Ishikawa (cell line): Measurements from ENCODE around the gene SMAD1.

Source experiments
- CEBPB ChIP-seq: IDR thresholded peaks from 2 replicates; pipeline ENCODE4 v1.6.1; 2012
- CREB1 ChIP-seq: IDR thresholded peaks from 2 replicates; pipeline ENCODE4 v1.6.1; 2012; ENCODE audit warnings: low read depth
- EGR1 ChIP-seq: IDR thresholded peaks from 2 replicates; pipeline ENCODE4 v1.6.1; 2012
- EP300 ChIP-seq: IDR thresholded peaks from 2 replicates; pipeline ENCODE4 v1.6.1; 2012; ENCODE audit warnings: borderline replicate concordance
- FOXM1 ChIP-seq: IDR thresholded peaks from 2 replicates; pipeline ENCODE4 v1.6.1; 2012; ENCODE audit warnings: low read depth, borderline replicate concordance
- NFIC ChIP-seq: IDR thresholded peaks from 2 replicates; pipeline ENCODE4 v1.6.1; 2012
- RAD21 ChIP-seq: IDR thresholded peaks from 2 replicates; pipeline ENCODE4 v1.6.1; 2012; ENCODE audit warnings: low read depth
- TCF12 ChIP-seq: IDR thresholded peaks from 2 replicates; pipeline ENCODE4 v1.6.1; 2012; ENCODE audit warnings: low read depth
- TEAD4 ChIP-seq: IDR thresholded peaks from 2 replicates; pipeline ENCODE4 v1.6.1; 2012
- TF ChIP-seq, protein P1 (sequence below): IDR thresholded peaks from 2 replicates; pipeline ENCODE4 v1.6.1; 2012
- TF ChIP-seq, protein P2 (sequence below): IDR thresholded peaks from 2 replicates; pipeline ENCODE4 v1.6.1; 2012; ENCODE audit warnings: low read depth, mild to moderate bottlenecking

GRCh38 chr4:145525291-145525740 is 43.7 kb downstream of the SMAD1 start:
- TF ChIP-seq NFIC (no peak), RAD21 (no peak), EGR1 (no peak), CEBPB (no peak), EP300 (no peak), FOXM1 (no peak), TEAD4 (no peak), CREB1 (no peak), TCF12 (no peak)
- TF ChIP-seq, protein P1, sequence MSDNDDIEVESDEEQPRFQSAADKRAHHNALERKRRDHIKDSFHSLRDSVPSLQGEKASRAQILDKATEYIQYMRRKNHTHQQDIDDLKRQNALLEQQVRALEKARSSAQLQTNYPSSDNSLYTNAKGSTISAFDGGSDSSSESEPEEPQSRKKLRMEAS, result no peak
- TF ChIP-seq, protein P2, sequence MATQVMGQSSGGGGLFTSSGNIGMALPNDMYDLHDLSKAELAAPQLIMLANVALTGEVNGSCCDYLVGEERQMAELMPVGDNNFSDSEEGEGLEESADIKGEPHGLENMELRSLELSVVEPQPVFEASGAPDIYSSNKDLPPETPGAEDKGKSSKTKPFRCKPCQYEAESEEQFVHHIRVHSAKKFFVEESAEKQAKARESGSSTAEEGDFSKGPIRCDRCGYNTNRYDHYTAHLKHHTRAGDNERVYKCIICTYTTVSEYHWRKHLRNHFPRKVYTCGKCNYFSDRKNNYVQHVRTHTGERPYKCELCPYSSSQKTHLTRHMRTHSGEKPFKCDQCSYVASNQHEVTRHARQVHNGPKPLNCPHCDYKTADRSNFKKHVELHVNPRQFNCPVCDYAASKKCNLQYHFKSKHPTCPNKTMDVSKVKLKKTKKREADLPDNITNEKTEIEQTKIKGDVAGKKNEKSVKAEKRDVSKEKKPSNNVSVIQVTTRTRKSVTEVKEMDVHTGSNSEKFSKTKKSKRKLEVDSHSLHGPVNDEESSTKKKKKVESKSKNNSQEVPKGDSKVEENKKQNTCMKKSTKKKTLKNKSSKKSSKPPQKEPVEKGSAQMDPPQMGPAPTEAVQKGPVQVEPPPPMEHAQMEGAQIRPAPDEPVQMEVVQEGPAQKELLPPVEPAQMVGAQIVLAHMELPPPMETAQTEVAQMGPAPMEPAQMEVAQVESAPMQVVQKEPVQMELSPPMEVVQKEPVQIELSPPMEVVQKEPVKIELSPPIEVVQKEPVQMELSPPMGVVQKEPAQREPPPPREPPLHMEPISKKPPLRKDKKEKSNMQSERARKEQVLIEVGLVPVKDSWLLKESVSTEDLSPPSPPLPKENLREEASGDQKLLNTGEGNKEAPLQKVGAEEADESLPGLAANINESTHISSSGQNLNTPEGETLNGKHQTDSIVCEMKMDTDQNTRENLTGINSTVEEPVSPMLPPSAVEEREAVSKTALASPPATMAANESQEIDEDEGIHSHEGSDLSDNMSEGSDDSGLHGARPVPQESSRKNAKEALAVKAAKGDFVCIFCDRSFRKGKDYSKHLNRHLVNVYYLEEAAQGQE, result no peak
